Neural progenitor cell (in vitro differentiated cells): ENCODE data around the gene SPECC1L.

ENCODE experiments used
- EZH2 ChIP-seq: fragments of 200-600 bp; sonication (generic); IDR thresholded peaks from 2 replicates; pipeline ENCODE4 v1.6.1; 2017; ENCODE audit warnings: antibody characterized with exemption, mild to moderate bottlenecking, moderate library complexity
- EZH2phosphoT487 ChIP-seq: fragments of 200-600 bp; sonication (generic); IDR thresholded peaks from 2 replicates; pipeline ENCODE4 v1.6.1; 2017; ENCODE audit warnings: antibody characterized with exemption
- TF ChIP-seq, protein P1 (sequence below): fragments of 200-600 bp; sonication (generic); IDR thresholded peaks from 2 replicates; pipeline ENCODE4 v1.5.1; 2017; ENCODE audit warnings: antibody characterized with exemption, mild to moderate bottlenecking

DNA sequence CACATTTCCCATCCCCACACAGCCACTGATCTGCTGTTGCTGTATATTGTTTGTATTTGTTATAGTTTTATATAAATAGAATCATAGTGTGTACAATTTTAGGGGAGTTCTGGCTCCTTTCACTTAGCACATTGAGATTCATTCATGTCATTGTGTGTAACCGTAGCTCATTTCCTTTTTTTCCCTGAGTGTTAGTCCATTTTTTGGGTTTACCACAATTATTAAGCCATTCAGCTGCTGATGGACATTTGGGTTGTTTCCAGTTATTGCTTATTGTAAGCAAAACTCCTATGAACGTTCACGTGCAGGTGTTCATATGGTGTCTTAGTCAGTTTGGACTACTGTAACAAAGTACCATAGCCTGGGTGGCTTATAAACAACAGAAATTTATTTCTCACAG, 123.2 kb downstream of the SPECC1L start:
- no peak for TF ChIP-seq EZH2phosphoT487
- TF ChIP-seq, protein P1, sequence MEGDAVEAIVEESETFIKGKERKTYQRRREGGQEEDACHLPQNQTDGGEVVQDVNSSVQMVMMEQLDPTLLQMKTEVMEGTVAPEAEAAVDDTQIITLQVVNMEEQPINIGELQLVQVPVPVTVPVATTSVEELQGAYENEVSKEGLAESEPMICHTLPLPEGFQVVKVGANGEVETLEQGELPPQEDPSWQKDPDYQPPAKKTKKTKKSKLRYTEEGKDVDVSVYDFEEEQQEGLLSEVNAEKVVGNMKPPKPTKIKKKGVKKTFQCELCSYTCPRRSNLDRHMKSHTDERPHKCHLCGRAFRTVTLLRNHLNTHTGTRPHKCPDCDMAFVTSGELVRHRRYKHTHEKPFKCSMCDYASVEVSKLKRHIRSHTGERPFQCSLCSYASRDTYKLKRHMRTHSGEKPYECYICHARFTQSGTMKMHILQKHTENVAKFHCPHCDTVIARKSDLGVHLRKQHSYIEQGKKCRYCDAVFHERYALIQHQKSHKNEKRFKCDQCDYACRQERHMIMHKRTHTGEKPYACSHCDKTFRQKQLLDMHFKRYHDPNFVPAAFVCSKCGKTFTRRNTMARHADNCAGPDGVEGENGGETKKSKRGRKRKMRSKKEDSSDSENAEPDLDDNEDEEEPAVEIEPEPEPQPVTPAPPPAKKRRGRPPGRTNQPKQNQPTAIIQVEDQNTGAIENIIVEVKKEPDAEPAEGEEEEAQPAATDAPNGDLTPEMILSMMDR = no peak
- no peak for TF ChIP-seq EZH2
